Stimulated activated CD8-positive, alpha-beta memory T cell treated with anti-CD3 and anti-CD28 coated beads, Interleukin-4, amount 100 ng/mL, for 4 hours (primary cell): Measurements from ENCODE around the gene SLC9C1.

Source experiments
- DNase-seq, 2 donors: peaks; one replicate each; pipeline ENCODE4 v3.0.0-alpha.2; 2020; ENCODE audit warnings: low read depth in 2 of 2, low spot score in 1 of 2

Gene SLC9C1

GRCh38 chr3:112115806-112116383, 178.1 kb downstream of the SLC9C1 start:
- no peak for DNase-seq

- no peak for DNase-seq
Measured at GRCh38 chr3:112115161-112115739, 178.8 kb downstream of the SLC9C1 start.

GRCh38 chr3:112114576-112115160, 179.3 kb downstream of the SLC9C1 start:
- DNase-seq, result no peak

GRCh38 chr3:112111785-112112402, 182.1 kb downstream of the SLC9C1 start:
- DNase-seq, result peak in 1 of 2 donors; percentile 13

GRCh38 chr3:112109322-112109721, 184.7 kb downstream of the SLC9C1 start:
- no peak for DNase-seq

- DNase-seq, result no peak
Measured at GRCh38 chr3:112104774-112105173, 189.2 kb downstream of the SLC9C1 start.

GRCh38 chr3:112101916-112102315, 192.1 kb downstream of the SLC9C1 start:
- no peak for DNase-seq

GRCh38 chr3:112097378-112097777, 196.6 kb downstream of the SLC9C1 start:
- no peak for DNase-seq

GRCh38 chr3:112096176-112096575, 197.8 kb downstream of the SLC9C1 start:
- DNase-seq, result no peak

GRCh38 chr3:112095731-112096130, 198.3 kb downstream of the SLC9C1 start:
- no peak for DNase-seq

GRCh38 chr3:112093180-112093522, 200.9 kb downstream of the SLC9C1 start:
- no peak for DNase-seq

GRCh38 chr3:112092496-112093179, 201.4 kb downstream of the SLC9C1 start:
- DNase-seq, result no peak

GRCh38 chr3:112090887-112091586, 203.0 kb downstream of the SLC9C1 start:
- DNase-seq, result no peak
